ENCODE results near the gene PATJ. TPM values are rescaled to one million over a fixed set of nuclear protein-coding genes. Genes with fewer than 3 reads are reported as not detected.
"Not testable (repeated sequence)": the region's sequence is repeated elsewhere in the genome, so short reads cannot be mapped to it uniquely, and the experiment has no call there.

Gene PATJ
- total RNA-seq, 1 donor from 2014 or later, result 5.1 TPM

DNA sequence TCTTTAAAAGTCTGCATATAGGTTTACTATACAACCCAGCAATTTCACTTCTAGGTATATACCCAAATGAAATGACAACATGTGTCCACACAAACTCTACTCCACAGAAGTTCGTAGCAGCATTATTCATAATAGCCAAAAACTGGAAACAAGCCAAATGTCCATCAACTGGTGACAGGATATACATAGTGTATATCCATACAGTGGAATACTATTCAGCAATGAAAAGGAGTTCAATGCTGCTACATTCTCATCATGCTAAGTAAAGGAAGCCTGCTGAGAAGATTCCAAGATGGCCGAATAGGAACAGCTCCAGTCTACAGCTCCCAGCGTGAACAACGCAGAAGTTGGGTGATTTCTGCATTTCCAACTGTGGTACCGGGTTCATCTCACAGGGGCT is 200.6 kb downstream of the PATJ start:
- Mint-ChIP-seq H3K4me1 (no peaks in the 10 kb centered on the region), H3K27ac (no peak overlapping the region), H3K27me3 (no peaks in the 10 kb centered on the region), H3K36me3 (ENCODE audit: low read depth) (no peaks in the 10 kb centered on the region), H3K4me3 (no peak overlapping the region), H3K9me3 (no peaks in the 10 kb centered on the region)
- DNase-seq, result no peak
- intact Hi-C loops (cut with micrococcal nuclease), result no loop called here

DNA sequence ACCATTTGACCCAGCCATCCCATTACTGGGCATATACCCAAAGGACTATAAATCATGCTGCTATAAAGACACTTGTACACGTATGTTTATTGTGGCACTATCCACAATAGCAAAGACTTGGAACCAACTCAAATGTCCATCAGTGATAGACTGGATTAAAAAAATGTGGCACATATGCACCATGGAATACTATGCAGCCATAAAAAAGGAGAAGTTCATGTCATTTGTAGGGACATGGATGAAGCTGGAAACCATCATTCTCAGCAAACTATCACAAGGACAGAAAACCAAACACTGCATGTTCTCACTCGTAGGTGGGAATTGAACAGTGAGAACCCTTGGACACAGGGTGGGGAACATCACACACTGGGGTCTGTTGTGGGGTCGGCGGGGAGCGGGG is 206.4 kb downstream of the PATJ start:
- H3K27ac Mint-ChIP-seq; DNase-seq; H3K27me3 Mint-ChIP-seq; H3K4me3 Mint-ChIP-seq; H3K9me3 Mint-ChIP-seq; H3K4me1 Mint-ChIP-seq; intact Hi-C loops (cut with micrococcal nuclease); H3K36me3 Mint-ChIP-seq (ENCODE audit: low read depth): not testable (repeated sequence)

DNA sequence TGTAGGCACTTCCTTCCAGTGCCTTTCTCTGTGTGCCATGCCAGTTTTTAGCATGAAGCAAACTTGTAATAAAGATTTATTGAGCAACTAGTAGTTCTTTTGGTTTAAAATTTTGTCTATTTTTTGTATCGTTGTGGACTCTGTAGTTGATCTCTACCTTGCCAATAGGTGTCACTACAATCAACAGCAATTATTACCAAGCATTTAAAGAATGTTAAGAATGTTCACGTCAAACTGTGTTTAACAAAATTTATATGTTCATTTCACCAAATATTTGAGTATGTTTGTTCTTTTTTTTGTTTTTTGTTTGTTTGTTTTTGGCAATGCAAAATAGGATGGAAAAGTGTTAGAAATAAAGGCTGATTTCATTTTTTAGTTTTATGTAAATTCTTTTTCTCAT is 208.1 kb downstream of the PATJ start:
- Mint-ChIP-seq H3K4me1 (no peaks in the 10 kb centered on the region), H3K27ac (no peak overlapping the region), H3K36me3 (ENCODE audit: low read depth) (no peaks in the 10 kb centered on the region), H3K9me3 (no peaks in the 10 kb centered on the region), H3K27me3 (no peaks in the 10 kb centered on the region), H3K4me3 (no peak overlapping the region)
- no peak for DNase-seq
- intact Hi-C loops (cut with micrococcal nuclease), result no loop called here

DNA sequence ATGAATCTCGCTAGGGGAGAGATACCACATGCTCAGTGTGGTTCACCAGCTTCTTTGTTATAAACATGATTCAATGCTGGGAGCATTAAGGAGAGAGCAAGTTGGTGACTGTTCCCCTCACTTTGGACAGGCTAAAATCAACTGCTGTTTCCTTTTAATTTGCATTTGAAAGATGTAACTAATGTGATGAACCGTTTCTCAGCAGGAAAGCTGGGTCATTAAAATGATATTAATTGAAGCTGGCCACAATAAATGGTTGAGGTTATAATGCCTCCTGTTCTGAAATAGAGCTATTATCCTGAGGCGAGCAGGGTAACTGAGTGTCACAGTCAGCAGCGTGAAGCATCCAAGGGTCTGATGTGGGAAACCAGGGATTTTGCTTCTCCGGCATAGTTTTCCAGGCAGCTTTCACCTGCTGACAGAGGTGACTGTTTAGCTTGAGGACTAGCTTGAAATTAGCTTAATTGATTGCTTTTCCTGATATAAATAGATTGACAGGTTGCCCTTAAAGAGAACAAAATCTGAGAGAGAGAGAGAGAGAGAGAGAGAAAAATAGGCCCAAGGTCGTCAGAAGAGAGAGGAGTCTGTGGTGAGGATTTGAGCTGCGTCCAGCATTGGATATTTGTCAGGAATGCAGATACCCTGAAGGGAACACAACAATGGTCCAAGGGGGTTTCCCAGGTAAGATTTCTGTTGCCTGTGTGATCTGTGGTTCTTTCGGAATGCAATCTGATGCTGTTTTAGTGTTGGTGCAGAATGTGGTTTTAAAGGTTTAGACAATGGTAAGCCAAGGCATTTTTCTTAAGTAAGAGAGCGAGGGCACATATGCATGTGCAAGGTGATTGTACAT is 209.7 kb downstream of the PATJ start:
- Mint-ChIP-seq H3K36me3 (ENCODE audit: low read depth) (no peaks in the 10 kb centered on the region), H3K4me1 (no peaks in the 10 kb centered on the region), H3K27ac (no peak overlapping the region), H3K27me3 (no peaks in the 10 kb centered on the region), H3K4me3 (no peak overlapping the region), H3K9me3 (no peaks in the 10 kb centered on the region)
- intact Hi-C loops (cut with micrococcal nuclease), result no loop called here
- DNase-seq, result no peak

DNA sequence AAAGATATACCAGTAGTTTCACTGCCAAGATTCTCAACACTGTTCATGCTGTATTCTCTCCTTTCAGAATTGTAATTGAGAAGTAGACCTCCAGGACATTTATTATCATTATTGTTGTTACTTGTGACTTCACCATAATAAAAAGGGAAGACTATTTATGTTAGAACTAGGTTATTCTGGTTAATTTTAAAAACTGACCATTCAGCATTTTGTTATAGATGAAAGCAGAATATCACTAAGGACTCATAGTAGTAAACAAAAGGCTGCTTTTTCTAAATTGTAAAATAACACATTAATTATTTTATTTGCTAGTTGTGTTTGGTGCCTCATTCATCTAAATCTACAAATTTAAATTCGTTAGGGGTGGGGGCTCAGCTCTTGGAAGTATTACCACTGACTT is 210.4 kb downstream of the PATJ start:
- Mint-ChIP-seq H3K27ac (no peak overlapping the region), H3K36me3 (ENCODE audit: low read depth) (no peaks in the 10 kb centered on the region), H3K4me1 (no peaks in the 10 kb centered on the region), H3K4me3 (no peak overlapping the region), H3K9me3 (no peaks in the 10 kb centered on the region), H3K27me3 (no peaks in the 10 kb centered on the region)
- DNase-seq, result no peak
- intact Hi-C loops (cut with micrococcal nuclease), result no loop called here

DNA sequence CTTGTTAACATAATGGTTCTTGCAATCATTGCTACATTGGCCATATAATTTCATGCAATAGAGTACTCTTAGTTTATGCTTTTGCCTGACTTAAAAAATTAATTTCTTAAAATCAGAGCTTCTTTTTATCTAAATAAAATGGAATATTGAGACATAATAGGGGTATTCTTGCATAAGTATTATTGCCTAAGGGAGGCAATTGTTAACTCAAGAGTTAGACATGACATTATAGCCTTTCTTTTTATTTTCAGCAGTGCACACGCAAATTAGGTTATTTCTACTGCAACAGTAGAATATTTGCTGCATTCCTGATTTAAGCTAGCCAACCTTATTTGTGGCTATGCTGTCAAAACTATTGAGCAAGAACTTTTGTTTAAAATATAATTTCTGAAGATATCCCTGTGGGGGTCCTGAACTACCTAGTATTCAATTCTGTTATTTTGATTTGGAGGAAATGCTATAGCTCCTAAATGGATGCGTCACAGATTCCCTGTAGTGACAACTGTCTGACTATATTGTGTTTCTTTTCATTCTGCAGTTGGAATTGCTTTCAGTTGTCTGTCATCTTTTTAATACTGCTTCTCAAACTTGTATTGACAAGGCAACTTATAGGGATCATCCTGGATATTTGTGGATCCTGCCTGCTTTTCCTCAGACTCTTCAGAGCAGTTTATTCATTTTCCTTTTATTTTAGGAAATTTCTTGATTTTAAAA is 211.0 kb downstream of the PATJ start:
- H3K36me3 Mint-ChIP-seq (ENCODE audit: low read depth), result no peaks in the 10 kb centered on the region
- intact Hi-C loops (cut with micrococcal nuclease), result no loop called here

DNA sequence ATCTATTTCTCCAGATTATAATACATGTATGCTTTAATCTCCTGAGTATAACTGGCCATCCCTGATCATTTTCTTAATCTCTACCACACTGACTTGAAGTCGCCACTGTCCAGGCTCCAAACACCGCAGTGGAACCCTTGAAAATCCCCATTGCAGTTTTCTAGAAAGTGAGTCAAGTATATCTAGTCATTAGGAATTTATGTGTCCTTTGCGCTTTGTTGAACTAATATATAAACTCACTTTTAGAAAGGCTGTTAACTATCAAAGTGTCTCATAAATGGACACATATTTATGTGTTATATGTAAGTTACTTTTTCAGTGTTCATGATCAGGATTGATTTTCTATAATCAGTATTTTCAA is 211.5 kb downstream of the PATJ start:
- intact Hi-C loops (cut with micrococcal nuclease), result no loop called here
- no peaks in the 10 kb centered on the region for H3K36me3 Mint-ChIP-seq (ENCODE audit: low read depth)
- H3K27me3 Mint-ChIP-seq, result no peaks in the 10 kb centered on the region
- H3K9me3 Mint-ChIP-seq, result no peaks in the 10 kb centered on the region
- H3K4me1 Mint-ChIP-seq, result no peaks in the 10 kb centered on the region
- H3K27ac Mint-ChIP-seq, result no peak overlapping the region
- no peak for DNase-seq
- H3K4me3 Mint-ChIP-seq, result no peak overlapping the region

More for the DNA sequence above, 211.0 kb downstream of the PATJ start:
- Mint-ChIP-seq H3K27me3 (no peaks in the 10 kb centered on the region), H3K4me3 (no peak overlapping the region), H3K27ac (no peak overlapping the region), H3K4me1 (no peaks in the 10 kb centered on the region), H3K9me3 (no peaks in the 10 kb centered on the region)
- no peak for DNase-seq

DNA sequence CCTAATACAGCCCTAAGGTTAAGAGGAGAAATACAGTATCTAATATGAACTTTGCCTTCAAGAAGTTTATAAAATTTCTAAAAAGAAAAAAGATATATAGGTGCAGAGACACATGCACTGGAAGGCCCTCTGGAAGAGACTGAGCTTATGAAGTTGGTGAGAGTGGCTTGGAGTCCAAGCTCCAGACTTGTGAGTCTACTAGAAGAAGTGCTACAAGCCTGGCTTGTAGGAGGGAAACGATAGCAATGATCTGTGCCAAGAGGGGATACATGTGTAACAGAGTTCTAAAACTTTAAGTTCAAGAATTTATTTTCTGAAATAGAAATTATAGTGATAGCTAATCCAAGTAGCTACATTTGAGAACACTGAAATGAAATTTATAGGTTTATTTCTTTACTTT is 213.0 kb downstream of the PATJ start:
- H3K4me1 Mint-ChIP-seq, result no peaks in the 10 kb centered on the region
- no peaks in the 10 kb centered on the region for H3K9me3 Mint-ChIP-seq
- no peaks in the 10 kb centered on the region for H3K27me3 Mint-ChIP-seq
- intact Hi-C loops (cut with micrococcal nuclease), result no loop called here
- no peak for DNase-seq
- H3K27ac Mint-ChIP-seq, result no peak overlapping the region
- no peak overlapping the region for H3K4me3 Mint-ChIP-seq
- H3K36me3 Mint-ChIP-seq (ENCODE audit: low read depth), result no peaks in the 10 kb centered on the region

DNA sequence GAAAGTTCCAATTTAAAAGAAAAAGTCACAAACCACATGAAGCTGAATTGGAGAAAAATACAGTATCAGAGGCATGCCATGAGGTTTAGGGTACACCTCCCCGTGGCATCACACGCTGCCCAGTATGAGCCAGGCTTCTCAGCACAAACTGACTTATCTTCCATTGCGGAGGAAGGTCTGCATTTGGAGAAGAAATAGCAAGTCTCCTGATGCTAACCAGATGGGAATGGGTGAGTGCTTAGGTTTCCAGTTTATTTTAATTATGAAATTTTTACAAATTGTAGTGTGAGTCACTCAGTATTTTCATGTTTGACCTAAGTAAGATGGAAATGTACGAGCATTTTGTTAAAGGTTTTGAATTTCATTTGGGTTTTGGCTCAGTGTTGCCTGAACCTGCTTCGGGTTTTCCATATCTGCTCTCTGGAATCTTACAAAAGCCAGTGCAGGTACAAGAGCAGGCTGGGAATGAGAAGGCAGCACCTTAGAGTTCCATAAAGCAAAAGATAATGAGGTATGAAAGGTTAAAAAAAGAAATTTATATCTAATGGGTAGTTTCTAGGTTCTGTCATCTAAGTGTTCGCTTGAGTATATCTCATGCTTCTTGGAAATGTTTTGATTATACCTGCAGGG is 213.9 kb downstream of the PATJ start:
- DNase-seq, result no peak
- H3K9me3 Mint-ChIP-seq, result no peaks in the 10 kb centered on the region
- H3K27me3 Mint-ChIP-seq, result no peaks in the 10 kb centered on the region
- H3K4me1 Mint-ChIP-seq, result no peaks in the 10 kb centered on the region
- H3K36me3 Mint-ChIP-seq (ENCODE audit: low read depth), result no peaks in the 10 kb centered on the region
- intact Hi-C loops (cut with micrococcal nuclease), result no loop called here
- H3K27ac Mint-ChIP-seq, result no peak overlapping the region
- H3K4me3 Mint-ChIP-seq, result no peak overlapping the region

DNA sequence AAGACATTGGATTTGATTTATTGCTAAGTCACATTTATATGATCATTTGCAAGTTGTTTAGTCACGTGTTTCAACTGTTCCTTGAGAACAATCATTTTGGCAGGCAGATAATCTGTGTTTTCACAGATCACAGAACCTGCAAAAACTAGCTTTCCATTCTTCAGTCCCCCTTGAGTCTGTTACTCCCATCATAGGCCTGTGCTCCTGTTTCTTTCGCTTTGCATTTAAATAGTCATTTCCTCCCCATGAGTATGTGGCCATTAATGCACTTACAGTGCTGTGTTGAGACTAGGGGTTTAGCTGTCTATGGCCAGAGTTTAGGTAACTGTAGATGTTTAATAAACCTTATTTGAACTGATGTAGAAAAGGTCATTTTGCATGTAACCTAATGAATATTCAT is 214.5 kb downstream of the PATJ start:
- DNase-seq, result no peak
- H3K27me3 Mint-ChIP-seq, result no peaks in the 10 kb centered on the region
- H3K9me3 Mint-ChIP-seq, result no peaks in the 10 kb centered on the region
- no peak overlapping the region for H3K27ac Mint-ChIP-seq
- H3K4me3 Mint-ChIP-seq, result no peak overlapping the region
- intact Hi-C loops (cut with micrococcal nuclease), result no loop called here
- no peaks in the 10 kb centered on the region for H3K36me3 Mint-ChIP-seq (ENCODE audit: low read depth)
- no peaks in the 10 kb centered on the region for H3K4me1 Mint-ChIP-seq

DNA sequence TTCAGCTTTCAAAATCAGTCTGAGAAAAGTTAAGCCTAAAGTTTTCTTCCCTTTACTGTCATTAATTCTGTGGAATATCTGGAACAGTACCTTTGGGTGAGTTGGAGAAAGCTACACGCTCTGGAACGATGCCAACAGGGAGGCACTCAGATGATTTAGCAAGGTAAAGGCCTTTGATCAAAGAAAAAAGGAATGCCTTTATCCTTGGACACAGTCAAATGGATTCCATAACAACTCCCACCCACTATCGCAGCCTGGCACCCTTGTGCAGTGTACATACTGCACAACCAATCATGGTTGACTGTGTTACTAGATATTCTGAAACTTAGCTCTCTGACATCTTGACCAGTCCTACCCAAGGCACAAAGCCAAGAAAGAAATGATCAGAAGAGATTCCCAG is 218.7 kb downstream of the PATJ start:
- Mint-ChIP-seq H3K36me3 (ENCODE audit: low read depth) (no peaks in the 10 kb centered on the region), H3K4me1 (no peaks in the 10 kb centered on the region), H3K27ac (no peak overlapping the region), H3K4me3 (no peak overlapping the region), H3K27me3 (no peaks in the 10 kb centered on the region), H3K9me3 (no peaks in the 10 kb centered on the region)
- no peak for DNase-seq
- intact Hi-C loops (cut with micrococcal nuclease), result no loop called here

DNA sequence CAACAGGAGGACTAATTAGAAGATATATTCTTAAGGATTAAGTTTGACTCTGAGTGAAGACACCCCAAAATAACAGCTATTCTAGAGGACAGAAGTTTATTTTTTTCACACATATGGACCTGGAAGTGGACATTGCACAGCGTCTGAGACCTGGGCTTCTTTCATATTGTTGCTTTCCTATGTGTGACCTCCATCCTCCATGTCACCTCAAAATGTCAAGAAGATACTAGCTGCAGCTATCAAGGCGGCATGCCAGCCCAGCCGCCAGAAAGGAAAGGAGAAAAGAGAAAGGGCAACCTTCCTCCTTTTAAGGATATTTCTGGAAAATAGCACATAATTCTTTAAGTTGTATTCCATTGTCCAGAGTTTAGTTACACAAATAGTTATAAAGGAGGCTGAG is 220.4 kb downstream of the PATJ start:
- no peak overlapping the region for H3K27ac Mint-ChIP-seq
- no peak overlapping the region for H3K4me3 Mint-ChIP-seq
- H3K4me1 Mint-ChIP-seq, result no peaks in the 10 kb centered on the region
- no peak for DNase-seq
- no peaks in the 10 kb centered on the region for H3K9me3 Mint-ChIP-seq
- no peaks in the 10 kb centered on the region for H3K36me3 Mint-ChIP-seq (ENCODE audit: low read depth)
- no peaks in the 10 kb centered on the region for H3K27me3 Mint-ChIP-seq
- intact Hi-C loops (cut with micrococcal nuclease), result no loop called here

DNA sequence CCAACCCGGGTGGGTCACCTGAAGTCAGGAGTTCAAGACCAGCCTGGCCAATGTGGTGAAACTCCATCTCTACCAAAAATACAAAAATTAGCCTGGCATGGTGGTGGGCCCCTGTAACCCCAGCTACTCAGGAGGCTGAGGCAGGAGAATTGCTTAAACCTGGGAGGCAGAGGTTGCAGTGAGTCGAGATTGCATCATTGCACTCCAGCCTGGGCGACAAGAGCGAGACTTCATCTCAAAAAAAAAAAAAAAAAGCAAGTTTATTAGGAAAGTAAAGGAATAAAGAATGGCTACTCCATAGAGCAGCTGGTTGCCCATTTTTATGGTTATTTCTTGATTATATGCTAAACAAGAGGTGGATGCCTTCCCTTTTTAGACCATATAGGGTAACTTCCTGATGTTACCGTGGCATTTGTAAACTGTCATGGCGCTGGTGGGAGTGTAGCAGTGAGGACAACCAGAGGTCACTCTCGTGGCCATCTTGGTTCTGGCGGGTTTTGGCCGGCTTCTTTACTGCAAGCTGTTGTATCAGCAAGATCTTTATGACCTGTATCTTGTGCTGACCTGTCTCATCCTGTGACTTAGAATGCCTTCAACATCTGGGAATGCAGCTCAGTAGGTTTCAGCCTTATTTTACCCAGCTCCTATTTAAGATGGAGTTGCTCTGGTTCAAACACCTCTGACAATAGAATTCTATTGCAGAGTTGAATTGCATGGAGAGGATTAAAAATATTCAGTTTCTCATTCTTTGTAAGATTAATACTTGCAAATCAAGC is 224.4 kb downstream of the PATJ start:
- H3K4me3 Mint-ChIP-seq, result not testable (repeated sequence)

DNA sequence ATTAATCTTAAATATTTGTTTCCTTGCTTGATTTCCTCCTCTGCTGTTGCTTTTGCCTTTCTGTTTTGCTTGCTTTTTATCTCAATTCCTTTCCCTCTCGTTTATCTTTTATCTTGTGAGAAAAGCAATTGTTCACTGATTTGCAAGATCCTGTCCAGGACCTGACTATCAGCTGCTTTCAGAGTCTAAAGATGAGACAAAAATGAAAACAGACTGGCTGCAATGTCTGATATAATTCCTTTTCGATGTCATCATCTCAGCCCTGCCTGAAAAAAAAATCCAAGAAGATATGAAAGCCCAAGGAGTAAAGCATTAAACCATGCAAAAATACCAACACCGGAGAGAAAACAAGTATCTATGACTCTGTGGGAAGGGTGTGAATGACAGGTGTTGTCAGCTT is 225.5 kb downstream of the PATJ start:
- Mint-ChIP-seq H3K27me3 (no peaks in the 10 kb centered on the region), H3K27ac (no peak overlapping the region), H3K4me1 (no peaks in the 10 kb centered on the region), H3K4me3 (no peak overlapping the region), H3K9me3 (no peaks in the 10 kb centered on the region), H3K36me3 (ENCODE audit: low read depth) (no peaks in the 10 kb centered on the region)
- no peak for DNase-seq
- intact Hi-C loops (cut with micrococcal nuclease), result no loop called here

More for the DNA sequence above, 224.4 kb downstream of the PATJ start:
- H3K9me3 Mint-ChIP-seq; H3K4me1 Mint-ChIP-seq; intact Hi-C loops (cut with micrococcal nuclease); H3K36me3 Mint-ChIP-seq (ENCODE audit: low read depth); DNase-seq; H3K27me3 Mint-ChIP-seq; H3K27ac Mint-ChIP-seq: not testable (repeated sequence)

All from activated CD4-positive, alpha-beta T cell treated with anti-CD3 and anti-CD28 coated beads, Interleukin-2, amount 10 ng/mL, durations not matched to agents 24 days and 14 days (primary cell).